Mesenchymal stem cell (in vitro differentiated cells and primary cell): ENCODE results near the gene SLC4A2.

Source experiments
- DNase-seq: peaks from one replicate; pipeline ENCODE4 v3.0.0-alpha.2; 2013
- H2AFZ ChIP-seq: one replicate; pipeline ENCODE4 v1.6.1; 2013; ENCODE audit warnings: low read depth, mild to moderate bottlenecking, control low read depth, inconsistent platforms, low read length, moderate library complexity
- H2AK5ac ChIP-seq: 2 replicates; pipeline ENCODE4 v1.6.1; 2013; ENCODE audit warnings: low read length, moderate library complexity, mild to moderate bottlenecking, inconsistent platforms; ENCODE audit not compliant: severe bottlenecking
- H2BK120ac ChIP-seq: one replicate; pipeline ENCODE4 v1.6.1; 2013; ENCODE audit warnings: low read depth, mild to moderate bottlenecking, inconsistent platforms, low read length, moderate library complexity
- H2BK12ac ChIP-seq, 2 experiments: one replicate each; pipeline ENCODE4 v1.6.1; 2013; ENCODE audit warnings: inconsistent platforms in 2 of 2, low read length in 2 of 2, mild to moderate bottlenecking in 2 of 2, moderate library complexity in 2 of 2, control low read depth in 1 of 2
- H2BK15ac ChIP-seq: one replicate; pipeline ENCODE4 v1.6.1; 2013; ENCODE audit warnings: mild to moderate bottlenecking, low read depth, inconsistent platforms; ENCODE audit not compliant: poor library complexity, severe bottlenecking
- H2BK5ac ChIP-seq: 2 replicates; pipeline ENCODE4 v1.6.1; 2013; ENCODE audit warnings: low read depth, mild to moderate bottlenecking, low read length, control low read depth, inconsistent platforms; ENCODE audit not compliant: poor library complexity, severe bottlenecking
- H3K14ac ChIP-seq, 2 experiments: one replicate each; pipeline ENCODE4 v1.6.1; 2013; ENCODE audit warnings: inconsistent platforms in 2 of 2, low read length in 2 of 2, control low read depth in 1 of 2, mild to moderate bottlenecking in 1 of 2, moderate library complexity in 1 of 2
- H3K18ac ChIP-seq, 2 experiments: one replicate each; pipeline ENCODE4 v1.6.1; 2013; ENCODE audit warnings: inconsistent platforms in 2 of 2, low read length in 2 of 2, control low read depth in 1 of 2, low read depth in 1 of 2, mild to moderate bottlenecking in 1 of 2
- H3K23ac ChIP-seq, 2 experiments: one replicate each; pipeline ENCODE4 v1.6.1; 2013; ENCODE audit warnings: inconsistent platforms in 2 of 2, low read length in 2 of 2, mild to moderate bottlenecking in 2 of 2, moderate library complexity in 2 of 2, control low read depth in 1 of 2
- H3K27ac ChIP-seq: 2 replicates; pipeline ENCODE4 v1.5.1; 2013; ENCODE audit warnings: mild to moderate bottlenecking, moderate library complexity, low read length, control low read depth, inconsistent platforms; ENCODE audit not compliant: poor library complexity, severe bottlenecking
- H3K27me3 ChIP-seq, 2 experiments: 2 replicates each; pipeline versions ENCODE4 v1.6.1 to v1.7.0; 2013; ENCODE audit warnings: low read length in 2 of 2, mild to moderate bottlenecking in 2 of 2, moderate library complexity in 2 of 2, control low read depth in 1 of 2, inconsistent platforms in 1 of 2; ENCODE audit not compliant: control insufficient read depth in 1 of 2, insufficient read depth in 1 of 2
- H3K36me3 ChIP-seq, 2 experiments: 2 replicates each; pipeline versions ENCODE4 v1.6.1 to v1.7.0; 2013; ENCODE audit warnings: low read length in 2 of 2, control low read depth in 1 of 2, inconsistent platforms in 1 of 2, low read depth in 1 of 2, mild to moderate bottlenecking in 1 of 2; ENCODE audit not compliant: insufficient read depth in 2 of 2, control insufficient read depth in 1 of 2
- H3K4ac ChIP-seq, 2 experiments: one replicate each; pipeline ENCODE4 v1.6.1; 2013; ENCODE audit warnings: inconsistent platforms in 2 of 2, low read length in 2 of 2, mild to moderate bottlenecking in 2 of 2, moderate library complexity in 2 of 2, control low read depth in 1 of 2, low read depth in 1 of 2
- H3K4me1 ChIP-seq: 2 replicates; pipeline ENCODE4 v1.6.1; 2013; ENCODE audit warnings: low read depth, low read length, control low read depth; ENCODE audit not compliant: control insufficient read depth, insufficient read depth
- H3K4me2 ChIP-seq: 2 replicates; pipeline ENCODE4 v1.6.1; 2013; ENCODE audit warnings: low read length, mild to moderate bottlenecking, inconsistent platforms; ENCODE audit not compliant: poor library complexity, severe bottlenecking
- H3K4me3 ChIP-seq, 2 experiments: 2 replicates each; pipeline versions ENCODE4 v1.5.1 to v1.7.0; 2013; ENCODE audit warnings: low read length in 2 of 2, mild to moderate bottlenecking in 2 of 2, control low read depth in 1 of 2, low read depth in 1 of 2; ENCODE audit not compliant: insufficient read depth in 1 of 2
- H3K79me1 ChIP-seq: replicated peaks from 2 replicates; pipeline ENCODE4 v1.6.1; 2013; ENCODE audit warnings: mild to moderate bottlenecking, control low read depth, low read length, inconsistent platforms; ENCODE audit not compliant: poor library complexity, severe bottlenecking
- H3K9ac ChIP-seq: 2 replicates; pipeline ENCODE4 v1.7.0; 2013; ENCODE audit warnings: mild to moderate bottlenecking, low read length, moderate library complexity
- H3K9me3 ChIP-seq: 2 replicates; pipeline ENCODE4 v1.7.0; 2013; ENCODE audit warnings: mild to moderate bottlenecking, low read length; ENCODE audit not compliant: control insufficient read depth
- H4K8ac ChIP-seq: one replicate; pipeline ENCODE4 v1.6.1; 2013; ENCODE audit warnings: inconsistent platforms, mild to moderate bottlenecking, low read length, moderate library complexity
- H4K91ac ChIP-seq: one replicate; pipeline ENCODE4 v1.6.1; 2013; ENCODE audit warnings: mild to moderate bottlenecking, low read length, inconsistent platforms
- WGBS: methylation state at CpG from one replicate; pipeline ENCODE4 v1.1.7; 2013; ENCODE audit warnings: mixed read lengths; 5-methylcytosine and 5-hydroxymethylcytosine counted together

Gene SLC4A2

DNA sequence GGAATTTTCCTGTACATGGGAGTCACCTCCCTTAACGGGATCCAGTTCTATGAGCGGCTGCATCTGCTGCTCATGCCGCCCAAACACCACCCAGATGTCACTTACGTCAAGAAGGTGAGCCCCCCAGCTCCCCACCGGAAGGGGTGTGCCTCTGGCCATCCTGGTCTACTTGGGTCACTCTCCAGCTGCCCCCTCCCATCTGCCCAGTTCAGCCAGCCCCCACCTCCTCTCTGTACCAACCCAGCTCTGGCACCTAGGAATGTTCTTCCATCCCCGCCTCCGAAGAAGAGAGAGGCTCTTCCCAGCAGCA is 16.2 kb downstream of the SLC4A2 start:
- DNase-seq: no peak
- H3K79me1 ChIP-seq: peaks cover 44% of the 10 kb centered on the region
- H2BK12ac ChIP-seq: no peak overlapping the region
- H2BK15ac ChIP-seq: no peak overlapping the region
- no peak overlapping the region for H2AK5ac ChIP-seq
- H3K4ac ChIP-seq: no peak overlapping the region
- H2BK5ac ChIP-seq: no peak overlapping the region
- peaks cover 25% of the 10 kb centered on the region for H3K4me1 ChIP-seq
- H3K23ac ChIP-seq: no peak overlapping the region
- H2BK120ac ChIP-seq: no peak overlapping the region
- peaks cover 71 to 87% of the 10 kb centered on the region in 2 experiments for H3K36me3 ChIP-seq
- no peak overlapping the region for H3K9ac ChIP-seq
- no peak overlapping the region for H4K91ac ChIP-seq
- WGBS: 95% methylated on average over 7 of the region's 7 CpGs
- H3K27ac ChIP-seq: no peak overlapping the region
- no peak overlapping the region for H3K14ac ChIP-seq
- H3K18ac ChIP-seq: no peak overlapping the region
- H2AFZ ChIP-seq: no peak overlapping the region
- H3K4me2 ChIP-seq: no peak overlapping the region
- no peaks in the 10 kb centered on the region for H3K27me3 ChIP-seq
- no peak overlapping the region for H4K8ac ChIP-seq
- H3K4me3 ChIP-seq: no peak overlapping the region
- H3K9me3 ChIP-seq: no peaks in the 10 kb centered on the region

DNA sequence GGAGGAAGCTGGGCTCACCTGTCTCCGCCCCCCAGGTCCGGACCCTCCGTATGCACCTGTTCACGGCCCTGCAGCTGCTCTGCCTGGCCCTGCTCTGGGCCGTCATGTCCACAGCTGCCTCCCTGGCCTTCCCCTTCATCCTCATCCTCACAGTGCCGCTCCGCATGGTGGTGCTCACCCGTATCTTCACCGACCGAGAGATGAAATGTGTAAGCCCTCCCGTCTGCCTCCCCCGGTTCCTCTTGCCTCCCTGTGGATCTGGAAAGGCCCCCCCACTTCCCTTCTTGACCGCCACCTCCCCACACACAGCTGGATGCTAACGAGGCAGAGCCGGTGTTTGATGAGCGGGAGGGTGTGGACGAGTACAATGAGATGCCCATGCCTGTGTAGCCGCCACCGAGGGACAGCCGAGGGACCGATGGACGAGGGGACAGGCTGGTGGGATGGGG is 16.6 kb downstream of the SLC4A2 start:
- WGBS: 88% methylated on average over 20 of the region's 22 CpGs

GRCh38 chr7:151076863-151077704 is 17.7 kb downstream of the SLC4A2 start:
- Histone ChIP-seq H3K18ac (peak overlapping the region; percentile 41 to 70), H3K4me1 (peaks cover 38% of the 10 kb centered on the region), H4K91ac (peak overlapping the region; percentile 77), H3K9me3 (no peaks in the 10 kb centered on the region), H2AK5ac (no peak overlapping the region), H2BK5ac (no peak overlapping the region), H3K4ac (peak overlapping the region; percentile 10 to 27), H2BK15ac (peak overlapping the region; percentile 44), H3K9ac (no peak overlapping the region), H3K79me1 (peaks cover 29% of the 10 kb centered on the region), H2BK120ac (peak overlapping the region; percentile 69), H3K27me3 (no peaks in the 10 kb centered on the region), H2BK12ac (peak overlapping the region; percentile 49 to 82), H4K8ac (peak overlapping the region; percentile 66), H3K23ac (no peak overlapping the region), H3K27ac (no peak overlapping the region), H3K4me2 (no peak overlapping the region), H3K14ac (peak overlapping the region in 1 of 2 experiments; percentile 41), H3K36me3 (peaks cover 58 to 82% of the 10 kb centered on the region in 2 experiments), H2AFZ (no peak overlapping the region), H3K4me3 (no peak overlapping the region)
- WGBS: 82% methylated on average over 27 of the region's 33 CpGs
- DNase-seq: peak; percentile 28

More for the DNA sequence above, 16.6 kb downstream of the SLC4A2 start:
- Histone ChIP-seq H3K14ac (no peak overlapping the region), H2AK5ac (no peak overlapping the region), H3K23ac (no peak overlapping the region), H3K4me1 (peaks cover 27% of the 10 kb centered on the region), H2AFZ (no peak overlapping the region), H2BK12ac (no peak overlapping the region), H2BK15ac (no peak overlapping the region), H3K18ac (no peak overlapping the region), H3K36me3 (peaks cover 68 to 83% of the 10 kb centered on the region in 2 experiments), H3K9me3 (no peaks in the 10 kb centered on the region), H3K27ac (no peak overlapping the region), H3K4me2 (no peak overlapping the region), H4K91ac (no peak overlapping the region), H2BK120ac (no peak overlapping the region), H3K9ac (no peak overlapping the region), H3K27me3 (no peaks in the 10 kb centered on the region), H3K4me3 (no peak overlapping the region), H3K79me1 (peaks cover 40% of the 10 kb centered on the region), H4K8ac (no peak overlapping the region), H3K4ac (no peak overlapping the region), H2BK5ac (no peak overlapping the region)
- DNase-seq: no peak

DNA sequence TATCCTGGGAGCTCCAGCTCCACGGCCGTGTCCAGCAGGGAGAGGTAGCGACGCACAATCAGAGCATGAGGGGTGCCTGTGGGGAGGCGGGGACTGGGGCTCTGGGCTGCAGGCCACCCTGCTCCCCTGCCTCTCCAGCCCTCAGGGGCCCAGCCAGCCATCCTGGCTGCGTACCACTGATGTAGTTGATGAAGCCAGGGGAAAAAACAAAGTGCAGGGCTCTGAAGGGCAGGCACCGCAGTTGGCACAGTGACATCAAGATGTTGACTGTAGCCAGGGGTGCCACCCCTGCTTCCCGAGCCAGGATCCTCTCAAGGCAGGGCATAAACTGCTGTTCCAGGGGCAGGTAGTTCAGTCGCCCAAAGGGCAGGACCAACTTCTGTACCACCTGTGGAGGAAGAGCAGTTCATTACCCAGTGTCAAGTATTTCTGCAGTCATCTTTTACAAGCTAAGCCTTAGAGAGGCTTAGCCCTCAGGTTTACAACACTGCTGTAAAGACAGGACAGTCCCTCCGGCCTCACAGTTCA is 18.4 kb downstream of the SLC4A2 start:
- no peak overlapping the region for H3K27ac ChIP-seq
- peak overlapping the region; percentile 77 for H4K91ac ChIP-seq
- peak overlapping the region; percentile 41 for H4K8ac ChIP-seq
- no peak overlapping the region for H2BK5ac ChIP-seq
- peak overlapping the region; percentile 10 to 27 for H3K4ac ChIP-seq
- peaks cover 31% of the 10 kb centered on the region for H3K79me1 ChIP-seq
- H2BK120ac ChIP-seq: peak overlapping the region; percentile 22
- WGBS: 79% methylated on average over 10 of the region's 10 CpGs
- H3K36me3 ChIP-seq: peaks cover 52 to 78% of the 10 kb centered on the region in 2 experiments
- peaks cover 45% of the 10 kb centered on the region for H3K4me1 ChIP-seq
- no peak overlapping the region for H3K4me2 ChIP-seq
- no peak for DNase-seq
- peak overlapping the region; percentile 55 to 82 for H2BK12ac ChIP-seq
- H3K9me3 ChIP-seq: no peaks in the 10 kb centered on the region
- H3K4me3 ChIP-seq: no peak overlapping the region
- H3K9ac ChIP-seq: peak overlapping the region; percentile 94
- peak overlapping the region in 1 of 2 experiments; percentile 70 for H3K18ac ChIP-seq
- H2AFZ ChIP-seq: no peak overlapping the region
- no peak overlapping the region for H2AK5ac ChIP-seq
- H3K23ac ChIP-seq: no peak overlapping the region
- H3K14ac ChIP-seq: peak overlapping the region in 1 of 2 experiments; percentile 41
- H2BK15ac ChIP-seq: peak overlapping the region; percentile 17
- H3K27me3 ChIP-seq: no peaks in the 10 kb centered on the region
